ENCODE measurements around the gene PRKD1.
"Not testable (repeated sequence)": the region's sequence is repeated elsewhere in the genome, so short reads cannot be mapped to it uniquely, and the experiment has no call there.

The PRKD1 gene

GRCh38 chr14:29789475-29789874 is 138.2 kb downstream of the PRKD1 start:
- DNase-seq: no peak

- DNase-seq: no peak
These were observed 139.6 kb downstream of the PRKD1 start for GRCh38 chr14:29788093-29788492.

GRCh38 chr14:29783556-29783955 is 144.1 kb downstream of the PRKD1 start:
- DNase-seq: no peak

- no peak for DNase-seq
These were observed 145.6 kb downstream of the PRKD1 start for GRCh38 chr14:29782041-29782440.

- DNase-seq: not testable (repeated sequence)
These were observed 150.5 kb downstream of the PRKD1 start for GRCh38 chr14:29777142-29777541.

- no peak for DNase-seq
These were observed 153.7 kb downstream of the PRKD1 start for GRCh38 chr14:29773990-29774389.

- DNase-seq: no peak
These were observed 164.2 kb downstream of the PRKD1 start for GRCh38 chr14:29763342-29763858.

- DNase-seq: no peak
These were observed 167.9 kb downstream of the PRKD1 start for GRCh38 chr14:29759521-29760340.

- DNase-seq: no peak
These were observed 169.9 kb downstream of the PRKD1 start for GRCh38 chr14:29757711-29758233.

GRCh38 chr14:29757188-29757680 is 170.4 kb downstream of the PRKD1 start:
- no peak for DNase-seq

GRCh38 chr14:29756019-29756385 is 171.6 kb downstream of the PRKD1 start:
- no peak for DNase-seq

- DNase-seq: no peak
These were observed 172.2 kb downstream of the PRKD1 start for GRCh38 chr14:29755311-29756018.

- DNase-seq: no peak
These were observed 173.5 kb downstream of the PRKD1 start for GRCh38 chr14:29754134-29754533.

- no peak for DNase-seq
These were observed 175.3 kb downstream of the PRKD1 start for GRCh38 chr14:29752221-29752923.

GRCh38 chr14:29749829-29750228 is 177.8 kb downstream of the PRKD1 start:
- DNase-seq: no peak

- no peak for DNase-seq
These were observed 178.3 kb downstream of the PRKD1 start for GRCh38 chr14:29749327-29749726.

- DNase-seq: no peak
These were observed 181.8 kb downstream of the PRKD1 start for GRCh38 chr14:29745863-29746262.

GRCh38 chr14:29743531-29743930 is 184.1 kb downstream of the PRKD1 start:
- DNase-seq: no peak

- DNase-seq: no peak
These were observed 185.7 kb downstream of the PRKD1 start for GRCh38 chr14:29741909-29742401.

GRCh38 chr14:29740491-29740890 is 187.2 kb downstream of the PRKD1 start:
- no peak for DNase-seq

GRCh38 chr14:29738950-29739349 is 188.7 kb downstream of the PRKD1 start:
- no peak for DNase-seq

GRCh38 chr14:29738056-29738455 is 189.6 kb downstream of the PRKD1 start:
- DNase-seq: no peak

GRCh38 chr14:29735459-29735858 is 192.2 kb downstream of the PRKD1 start:
- DNase-seq: no peak

Measured in NCI-H1930 (cell line).